ENCODE measurements around the gene TSPEAR.

DNA sequence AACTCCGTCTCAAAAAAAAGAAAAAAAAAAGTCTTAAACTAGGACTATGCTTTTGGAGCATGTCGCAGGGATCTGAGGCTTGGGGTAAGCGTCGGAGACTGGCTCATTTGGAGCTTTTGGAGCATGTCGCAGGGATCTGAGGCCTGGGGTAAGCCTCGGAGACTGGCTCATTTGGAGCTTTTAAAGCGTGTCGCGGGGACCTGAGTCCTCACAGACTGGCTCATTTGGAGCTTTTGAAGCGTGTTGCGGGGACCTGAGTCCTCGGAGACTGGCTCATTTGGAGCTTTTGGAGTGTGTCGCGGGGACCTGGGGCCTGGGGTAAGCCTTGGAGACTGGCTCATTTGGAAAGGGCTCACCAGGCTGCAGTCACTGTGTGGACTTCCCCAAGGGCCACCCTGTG lies 13.6 kb upstream of the TSPEAR start:
- no peak for TF ChIP-seq EP300 (IDR thresholded peaks at IDR 0.05)
- TF ChIP-seq, protein P1, sequence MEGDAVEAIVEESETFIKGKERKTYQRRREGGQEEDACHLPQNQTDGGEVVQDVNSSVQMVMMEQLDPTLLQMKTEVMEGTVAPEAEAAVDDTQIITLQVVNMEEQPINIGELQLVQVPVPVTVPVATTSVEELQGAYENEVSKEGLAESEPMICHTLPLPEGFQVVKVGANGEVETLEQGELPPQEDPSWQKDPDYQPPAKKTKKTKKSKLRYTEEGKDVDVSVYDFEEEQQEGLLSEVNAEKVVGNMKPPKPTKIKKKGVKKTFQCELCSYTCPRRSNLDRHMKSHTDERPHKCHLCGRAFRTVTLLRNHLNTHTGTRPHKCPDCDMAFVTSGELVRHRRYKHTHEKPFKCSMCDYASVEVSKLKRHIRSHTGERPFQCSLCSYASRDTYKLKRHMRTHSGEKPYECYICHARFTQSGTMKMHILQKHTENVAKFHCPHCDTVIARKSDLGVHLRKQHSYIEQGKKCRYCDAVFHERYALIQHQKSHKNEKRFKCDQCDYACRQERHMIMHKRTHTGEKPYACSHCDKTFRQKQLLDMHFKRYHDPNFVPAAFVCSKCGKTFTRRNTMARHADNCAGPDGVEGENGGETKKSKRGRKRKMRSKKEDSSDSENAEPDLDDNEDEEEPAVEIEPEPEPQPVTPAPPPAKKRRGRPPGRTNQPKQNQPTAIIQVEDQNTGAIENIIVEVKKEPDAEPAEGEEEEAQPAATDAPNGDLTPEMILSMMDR (IDR thresholded peaks at IDR 0.05): no peak
